ENCODE results near the gene TOP1. TPM values are rescaled to one million over a fixed set of nuclear protein-coding genes. Genes with fewer than 3 reads are reported as not detected.
A peak's percentile ranks its signal among the peaks of the same experiment; 100 is the strongest.

TOP1 gene
- total and polyA plus RNA-seq, 9 of the 15 experiments (the other 6 are each of a cell fraction or from before 2014, with no cell fraction given): 26.4 to 127 (median 39.6) TPM

DNA sequence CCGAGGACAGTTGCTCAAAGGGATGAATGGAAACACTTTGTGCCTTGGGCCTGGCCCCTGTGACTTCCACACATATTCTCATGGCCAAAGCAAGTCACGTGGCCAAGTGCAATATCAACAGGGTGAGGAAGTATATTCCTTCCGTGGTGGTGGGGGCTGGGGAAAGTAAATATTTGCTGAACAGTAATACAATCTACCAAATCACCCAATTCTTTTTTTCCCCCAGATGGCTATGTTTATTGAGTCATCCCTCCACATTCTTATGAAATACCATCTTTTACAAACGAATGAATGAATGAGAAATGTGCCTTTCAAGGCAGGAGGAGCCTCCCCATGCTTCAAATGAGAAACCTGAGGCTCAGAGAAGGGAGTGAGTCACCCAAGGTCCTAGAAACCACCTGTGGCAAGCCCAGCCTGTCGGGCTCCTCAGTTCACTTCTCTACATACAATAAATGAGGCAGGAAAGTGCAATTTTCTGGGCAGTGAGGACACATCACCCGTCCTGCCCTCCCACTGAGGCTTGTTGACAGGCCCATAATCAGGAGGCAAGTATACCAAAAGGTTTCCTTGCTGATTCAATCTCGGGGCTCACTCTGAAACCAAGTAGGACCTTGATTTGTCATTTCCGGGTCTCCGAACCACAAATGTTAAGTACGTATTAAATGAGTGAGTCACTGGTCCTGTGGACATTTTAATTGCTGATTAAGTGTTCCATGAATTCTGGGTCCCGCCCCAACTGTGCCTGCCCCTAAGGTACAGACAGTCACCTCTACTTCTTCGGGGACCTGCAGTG is 25.3 kb upstream of the TOP1 start (continued):
- TF ChIP-seq, protein P1, sequence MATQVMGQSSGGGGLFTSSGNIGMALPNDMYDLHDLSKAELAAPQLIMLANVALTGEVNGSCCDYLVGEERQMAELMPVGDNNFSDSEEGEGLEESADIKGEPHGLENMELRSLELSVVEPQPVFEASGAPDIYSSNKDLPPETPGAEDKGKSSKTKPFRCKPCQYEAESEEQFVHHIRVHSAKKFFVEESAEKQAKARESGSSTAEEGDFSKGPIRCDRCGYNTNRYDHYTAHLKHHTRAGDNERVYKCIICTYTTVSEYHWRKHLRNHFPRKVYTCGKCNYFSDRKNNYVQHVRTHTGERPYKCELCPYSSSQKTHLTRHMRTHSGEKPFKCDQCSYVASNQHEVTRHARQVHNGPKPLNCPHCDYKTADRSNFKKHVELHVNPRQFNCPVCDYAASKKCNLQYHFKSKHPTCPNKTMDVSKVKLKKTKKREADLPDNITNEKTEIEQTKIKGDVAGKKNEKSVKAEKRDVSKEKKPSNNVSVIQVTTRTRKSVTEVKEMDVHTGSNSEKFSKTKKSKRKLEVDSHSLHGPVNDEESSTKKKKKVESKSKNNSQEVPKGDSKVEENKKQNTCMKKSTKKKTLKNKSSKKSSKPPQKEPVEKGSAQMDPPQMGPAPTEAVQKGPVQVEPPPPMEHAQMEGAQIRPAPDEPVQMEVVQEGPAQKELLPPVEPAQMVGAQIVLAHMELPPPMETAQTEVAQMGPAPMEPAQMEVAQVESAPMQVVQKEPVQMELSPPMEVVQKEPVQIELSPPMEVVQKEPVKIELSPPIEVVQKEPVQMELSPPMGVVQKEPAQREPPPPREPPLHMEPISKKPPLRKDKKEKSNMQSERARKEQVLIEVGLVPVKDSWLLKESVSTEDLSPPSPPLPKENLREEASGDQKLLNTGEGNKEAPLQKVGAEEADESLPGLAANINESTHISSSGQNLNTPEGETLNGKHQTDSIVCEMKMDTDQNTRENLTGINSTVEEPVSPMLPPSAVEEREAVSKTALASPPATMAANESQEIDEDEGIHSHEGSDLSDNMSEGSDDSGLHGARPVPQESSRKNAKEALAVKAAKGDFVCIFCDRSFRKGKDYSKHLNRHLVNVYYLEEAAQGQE (IDR thresholded peaks at IDR 0.05; ENCODE audit: borderline replicate concordance): peak; percentile 62
- TF ChIP-seq, protein P1 (CRISPR knock-in tag; IDR thresholded peaks at IDR 0.05; ENCODE audit: low read depth): no peak
- TF ChIP-seq FOXJ3 (CRISPR knock-in tag; IDR thresholded peaks at IDR 0.05) (no peak), SMARCC2 (IDR thresholded peaks at IDR 0.05; ENCODE audit: low read depth) (peak; percentile 80), MAFG (tag; conservative IDR thresholded peaks at IDR 0.05) (peak; percentile 63), SMARCB1 (IDR thresholded peaks at IDR 0.05; ENCODE audit: insufficient read length, low read depth) (no peak), CREM (IDR thresholded peaks at IDR 0.05; ENCODE audit: low read depth) (peak; percentile 58; the same call in 1 of the 2 replicates), FOSL1 (tag; conservative IDR thresholded peaks at IDR 0.05) (peak; percentile 100)
- TF ChIP-seq, protein P2, sequence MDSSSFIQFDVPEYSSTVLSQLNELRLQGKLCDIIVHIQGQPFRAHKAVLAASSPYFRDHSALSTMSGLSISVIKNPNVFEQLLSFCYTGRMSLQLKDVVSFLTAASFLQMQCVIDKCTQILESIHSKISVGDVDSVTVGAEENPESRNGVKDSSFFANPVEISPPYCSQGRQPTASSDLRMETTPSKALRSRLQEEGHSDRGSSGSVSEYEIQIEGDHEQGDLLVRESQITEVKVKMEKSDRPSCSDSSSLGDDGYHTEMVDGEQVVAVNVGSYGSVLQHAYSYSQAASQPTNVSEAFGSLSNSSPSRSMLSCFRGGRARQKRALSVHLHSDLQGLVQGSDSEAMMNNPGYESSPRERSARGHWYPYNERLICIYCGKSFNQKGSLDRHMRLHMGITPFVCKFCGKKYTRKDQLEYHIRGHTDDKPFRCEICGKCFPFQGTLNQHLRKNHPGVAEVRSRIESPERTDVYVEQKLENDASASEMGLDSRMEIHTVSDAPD (CRISPR knock-in tag; IDR thresholded peaks at IDR 0.05): no peak
- TF ChIP-seq, protein P3, sequence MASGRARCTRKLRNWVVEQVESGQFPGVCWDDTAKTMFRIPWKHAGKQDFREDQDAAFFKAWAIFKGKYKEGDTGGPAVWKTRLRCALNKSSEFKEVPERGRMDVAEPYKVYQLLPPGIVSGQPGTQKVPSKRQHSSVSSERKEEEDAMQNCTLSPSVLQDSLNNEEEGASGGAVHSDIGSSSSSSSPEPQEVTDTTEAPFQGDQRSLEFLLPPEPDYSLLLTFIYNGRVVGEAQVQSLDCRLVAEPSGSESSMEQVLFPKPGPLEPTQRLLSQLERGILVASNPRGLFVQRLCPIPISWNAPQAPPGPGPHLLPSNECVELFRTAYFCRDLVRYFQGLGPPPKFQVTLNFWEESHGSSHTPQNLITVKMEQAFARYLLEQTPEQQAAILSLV (tag; IDR thresholded peaks at IDR 0.05): no peak
- TF ChIP-seq, protein P4, sequence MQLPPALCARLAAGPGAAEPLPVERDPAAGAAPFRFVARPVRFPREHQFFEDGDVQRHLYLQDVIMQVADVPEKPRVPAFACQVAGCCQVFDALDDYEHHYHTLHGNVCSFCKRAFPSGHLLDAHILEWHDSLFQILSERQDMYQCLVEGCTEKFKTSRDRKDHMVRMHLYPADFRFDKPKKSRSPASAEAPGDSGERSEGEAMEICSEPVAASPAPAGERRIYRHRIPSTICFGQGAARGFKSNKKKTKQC (CRISPR knock-in tag; IDR thresholded peaks at IDR 0.05): no peak
- TF ChIP-seq, protein P5, sequence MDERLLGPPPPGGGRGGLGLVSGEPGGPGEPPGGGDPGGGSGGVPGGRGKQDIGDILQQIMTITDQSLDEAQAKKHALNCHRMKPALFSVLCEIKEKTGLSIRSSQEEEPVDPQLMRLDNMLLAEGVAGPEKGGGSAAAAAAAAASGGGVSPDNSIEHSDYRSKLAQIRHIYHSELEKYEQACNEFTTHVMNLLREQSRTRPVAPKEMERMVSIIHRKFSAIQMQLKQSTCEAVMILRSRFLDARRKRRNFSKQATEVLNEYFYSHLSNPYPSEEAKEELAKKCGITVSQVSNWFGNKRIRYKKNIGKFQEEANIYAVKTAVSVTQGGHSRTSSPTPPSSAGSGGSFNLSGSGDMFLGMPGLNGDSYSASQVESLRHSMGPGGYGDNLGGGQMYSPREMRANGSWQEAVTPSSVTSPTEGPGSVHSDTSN (CRISPR knock-in tag; IDR thresholded peaks at IDR 0.05; ENCODE audit: low read depth): no peak
- TF ChIP-seq, protein P5 (tag; conservative IDR thresholded peaks at IDR 0.05; ENCODE audit: low read depth): 0 out of 2 replicates have a peak, but pooled peaks have one; percentile 36
